ENCODE measurements around the gene ITPKA.

ITPKA gene

GRCh38 chr15:41486286-41486685 lies 7.4 kb upstream of the ITPKA start:
- no peak for TF ChIP-seq TAF1 (IDR thresholded peaks at IDR 0.05; ENCODE audit: borderline replicate concordance, insufficient read depth, low read length)
- TF ChIP-seq FOXP2 (optimal IDR thresholded peaks at IDR 0.05; ENCODE audit: borderline replicate concordance, extremely low read depth, extremely low read length, insufficient read depth), result no peak
- no peak for TF ChIP-seq SIN3A (IDR thresholded peaks at IDR 0.05; ENCODE audit: borderline replicate concordance, insufficient read depth, low read length)
- TF ChIP-seq REST (IDR thresholded peaks at IDR 0.05; ENCODE audit: insufficient read depth in 1 of 2, low read depth in 2 of 2, low read length in 2 of 2), result no peak
- TF ChIP-seq POLR2AphosphoS5 (IDR thresholded peaks at IDR 0.05; ENCODE audit: low read depth, low read length), result no peak

- no peak for TF ChIP-seq POLR2AphosphoS5 (IDR thresholded peaks at IDR 0.05; ENCODE audit: low read depth, low read length)
- no peak for TF ChIP-seq FOXP2 (optimal IDR thresholded peaks at IDR 0.05; ENCODE audit: borderline replicate concordance, extremely low read depth, extremely low read length, insufficient read depth)
- TF ChIP-seq REST (IDR thresholded peaks at IDR 0.05; ENCODE audit: insufficient read depth in 1 of 2, low read depth in 2 of 2, low read length in 2 of 2), result no peak
- TF ChIP-seq TAF1 (IDR thresholded peaks at IDR 0.05; ENCODE audit: borderline replicate concordance, insufficient read depth, low read length), result no peak
- TF ChIP-seq SIN3A (IDR thresholded peaks at IDR 0.05; ENCODE audit: borderline replicate concordance, insufficient read depth, low read length), result no peak
These were observed 6.3 kb upstream of the ITPKA start for GRCh38 chr15:41487381-41487780.

GRCh38 chr15:41487802-41488201 lies 5.9 kb upstream of the ITPKA start:
- TF ChIP-seq REST (IDR thresholded peaks at IDR 0.05; ENCODE audit: insufficient read depth in 1 of 2, low read depth in 2 of 2, low read length in 2 of 2) (no peak), SIN3A (IDR thresholded peaks at IDR 0.05; ENCODE audit: borderline replicate concordance, insufficient read depth, low read length) (no peak), POLR2AphosphoS5 (IDR thresholded peaks at IDR 0.05; ENCODE audit: low read depth, low read length) (no peak), FOXP2 (optimal IDR thresholded peaks at IDR 0.05; ENCODE audit: borderline replicate concordance, extremely low read depth, extremely low read length, insufficient read depth) (no peak), TAF1 (IDR thresholded peaks at IDR 0.05; ENCODE audit: borderline replicate concordance, insufficient read depth, low read length) (no peak)

GRCh38 chr15:41489641-41490040 lies 4.0 kb upstream of the ITPKA start:
- TF ChIP-seq REST (IDR thresholded peaks at IDR 0.05; ENCODE audit: insufficient read depth in 1 of 2, low read depth in 2 of 2, low read length in 2 of 2) (no peak), FOXP2 (optimal IDR thresholded peaks at IDR 0.05; ENCODE audit: borderline replicate concordance, extremely low read depth, extremely low read length, insufficient read depth) (no peak), TAF1 (IDR thresholded peaks at IDR 0.05; ENCODE audit: borderline replicate concordance, insufficient read depth, low read length) (no peak), POLR2AphosphoS5 (IDR thresholded peaks at IDR 0.05; ENCODE audit: low read depth, low read length) (no peak), SIN3A (IDR thresholded peaks at IDR 0.05; ENCODE audit: borderline replicate concordance, insufficient read depth, low read length) (no peak)

- no peak for TF ChIP-seq POLR2AphosphoS5 (IDR thresholded peaks at IDR 0.05; ENCODE audit: low read depth, low read length)
- TF ChIP-seq REST (IDR thresholded peaks at IDR 0.05; ENCODE audit: insufficient read depth in 1 of 2, low read depth in 2 of 2, low read length in 2 of 2), result no peak
- TF ChIP-seq FOXP2 (optimal IDR thresholded peaks at IDR 0.05; ENCODE audit: borderline replicate concordance, extremely low read depth, extremely low read length, insufficient read depth), result no peak
- TF ChIP-seq SIN3A (IDR thresholded peaks at IDR 0.05; ENCODE audit: borderline replicate concordance, insufficient read depth, low read length), result no peak
- TF ChIP-seq TAF1 (IDR thresholded peaks at IDR 0.05; ENCODE audit: borderline replicate concordance, insufficient read depth, low read length), result no peak
These were observed 3.3 kb upstream of the ITPKA start for GRCh38 chr15:41490355-41490754.
